Left lung (tissue), 10 donors: ENCODE data around the gene SMIM27. TPM values are rescaled to one million over a fixed set of nuclear protein-coding genes. Genes with fewer than 3 reads are reported as not detected.
"Not testable (repeated sequence)": the region's sequence is repeated elsewhere in the genome, so short reads cannot be mapped to it uniquely, and the experiment has no call there.

Source experiments
- ATAC-seq: fragments of 200-7000 bp; cut with Tn5 transposase; one replicate; pipeline ENCODE4 v1.9.1; 2020; ENCODE audit warnings: moderate library complexity
- DNase-seq, 4 donors: peaks; one replicate each; pipeline ENCODE4 v3.0.0-alpha.2; 2013 to 2020
- H3K27ac ChIP-seq, 2 donors: fragments of 200-600 bp; sonication (generic) in 1 of 2; one replicate each; pipeline versions ENCODE4 v1.5.0 to v1.8.0; 2020 to 2021
- H3K27me3 ChIP-seq, 2 donors: fragments of 200-600 bp; sonication (generic) in 1 of 2; one replicate each; pipeline versions ENCODE4 v1.5.0 to v1.8.0; 2020 to 2021
- H3K36me3 ChIP-seq, 2 donors: fragments of 200-600 bp; sonication (generic) in 1 of 2; one replicate each; pipeline versions ENCODE4 v1.5.0 to v1.8.0; 2020 to 2021
- H3K4me1 ChIP-seq, 2 donors: fragments of 200-600 bp; one replicate each; pipeline ENCODE4 v1.8.0; 2021
- H3K4me3 ChIP-seq, 2 donors: fragments of 200-600 bp; sonication (generic) in 1 of 2; one replicate each; pipeline versions ENCODE4 v1.5.0 to v1.8.0; 2020 to 2021; ENCODE audit warnings: mild to moderate bottlenecking in 1 of 2
- H3K9me3 ChIP-seq, 2 donors: fragments of 200-600 bp; sonication (generic) in 1 of 2; one replicate each; pipeline versions ENCODE4 v1.5.0 to v1.8.0; 2020 to 2021
- CTCF ChIP-seq, 2 donors: fragments of 200-600 bp; sonication (generic) in 1 of 2; IDR thresholded peaks; one replicate each; pipeline versions ENCODE4 v1.5.0 to v1.8.0; 2021; ENCODE audit warnings: antibody characterized with exemption in 2 of 2
- intact Hi-C, 2 donors: fragments of 100-400 bp; cut with DNase I; formaldehyde crosslinking; loops; one replicate each; pipeline versions ENCODE4 v1.11.2 to v1.14.2; 2022
- polyA plus RNA-seq, 6 donors: library from polyadenylated mRNA; unstranded; fragments of 120-200 nt; gene quantifications; one replicate each; pipeline ENCODE4 v1.2.1, GENCODE V29; 2013; ENCODE audit not compliant: insufficient read length in 6 of 6
- total RNA-seq, 2 donors: library from RNA; stranded (reverse); fragmentation: NEBNext Ultra II Directional; extraction: Animal tissue kit (Norgen Biotek cat#: 25700); gene quantifications; one replicate each; pipeline ENCODE4 v1.2.1, GENCODE V29; 2021
- donor health status: DM: no; HTN: yes; CAD: no.
- donor health status: DM: no; HTN: no; CAD: no.

The SMIM27 gene
- total and polyA plus RNA-seq, 8 donors = 8.0 to 14.4 (median 11.4) TPM

GRCh38 chr9:32590898-32591297 is 38.8 kb downstream of the SMIM27 start:
- Histone ChIP-seq H3K9me3 (no peaks in the 10 kb centered on the region), H3K4me1 (no peaks in the 10 kb centered on the region), H3K27me3 (peaks cover 0 to 9% of the 10 kb centered on the region in 2 donors), H3K36me3 (no peaks in the 10 kb centered on the region), H3K4me3 (no peak overlapping the region), H3K27ac (no peak overlapping the region)
- TF ChIP-seq CTCF (IDR thresholded peaks at IDR 0.05) = no peak
- intact Hi-C loops = no loop called here
- DNase-seq (no peak), ATAC-seq (no peak)

GRCh38 chr9:32596096-32596865 is 44.2 kb downstream of the SMIM27 start:
- Histone ChIP-seq H3K27ac (no peak overlapping the region), H3K9me3 (no peaks in the 10 kb centered on the region), H3K27me3 (no peaks in the 10 kb centered on the region), H3K4me3 (no peak overlapping the region), H3K4me1 (no peaks in the 10 kb centered on the region), H3K36me3 (no peaks in the 10 kb centered on the region)
- no peak for TF ChIP-seq CTCF (IDR thresholded peaks at IDR 0.05)
- DNase-seq (no peak), ATAC-seq (no peak)
- intact Hi-C loops = no loop called here

GRCh38 chr9:32596936-32597335 is 44.8 kb downstream of the SMIM27 start:
- Histone ChIP-seq H3K4me3 (no peak overlapping the region), H3K9me3 (no peaks in the 10 kb centered on the region), H3K4me1 (no peaks in the 10 kb centered on the region), H3K27me3 (no peaks in the 10 kb centered on the region), H3K27ac (no peak overlapping the region), H3K36me3 (no peaks in the 10 kb centered on the region)
- no peak for DNase-seq
- no peak for TF ChIP-seq CTCF (IDR thresholded peaks at IDR 0.05)
- no peak for ATAC-seq
- intact Hi-C loops = no loop called here

GRCh38 chr9:32599021-32599420 is 46.9 kb downstream of the SMIM27 start:
- DNase-seq, H3K27me3 ChIP-seq, H3K36me3 ChIP-seq, H3K9me3 ChIP-seq, H3K4me1 ChIP-seq, intact Hi-C loops, H3K27ac ChIP-seq, H3K4me3 ChIP-seq, ATAC-seq: not testable (repeated sequence)

Other genes with a start within 250 kb of the SMIM27 start
- gene ACO1, start 167.7 kb upstream of the SMIM27 start, total RNA-seq = 10 to 100 TPM; 40.2 to 45.1 TPM
- gene ACO1, start 167.7 kb upstream of the SMIM27 start, polyA plus RNA-seq = 10 to 100 TPM; 28.6 to 35.4 (median 31.5) TPM
- 10 to 100 TPM; 13.7 to 15.6 TPM for gene RIGI, start 26.1 kb upstream of the SMIM27 start, total RNA-seq
- 10 to 100 TPM; 11.2 to 14.6 (median 13.3) TPM for gene RIGI, start 26.1 kb upstream of the SMIM27 start, polyA plus RNA-seq
- gene TOPORS, start 259 bp downstream of the SMIM27 start, total RNA-seq = 10 to 100 TPM; 13.2 to 15.1 TPM
- 10 to 100 TPM; 25.8 to 32.5 (median 28.9) TPM for gene TOPORS, start 259 bp downstream of the SMIM27 start, polyA plus RNA-seq
- 10 to 100 TPM; 44.1 to 51.2 TPM for gene NDUFB6, start 20.8 kb downstream of the SMIM27 start, total RNA-seq
- 10 to 100 TPM; 51.0 to 61.0 (median 53.1) TPM for gene NDUFB6, start 20.8 kb downstream of the SMIM27 start, polyA plus RNA-seq
- under 1 TPM in 1 of 2 donors, not detected in 1; 0.03 TPM for gene TAF1L, start 83.3 kb downstream of the SMIM27 start, total RNA-seq
- gene TAF1L, start 83.3 kb downstream of the SMIM27 start, polyA plus RNA-seq = under 1 TPM; 0.04 to 0.22 (median 0.13) TPM
- not detected for gene TMEM215, start 231.2 kb downstream of the SMIM27 start, total RNA-seq
- under 1 TPM in 1 of 6 donors, not detected in 5; 0.07 TPM for gene TMEM215, start 231.2 kb downstream of the SMIM27 start, polyA plus RNA-seq